Fibroblast of skin of abdomen (primary cell): Measurements from ENCODE around the gene DUSP5. TPM values are rescaled to one million over a fixed set of nuclear protein-coding genes. Genes with fewer than 3 reads are reported as not detected.
"Not testable (repeated sequence)": the region's sequence is repeated elsewhere in the genome, so short reads cannot be mapped to it uniquely, and the experiment has no call there.

Experiments used
- DNase-seq: peaks from one replicate; pipeline ENCODE4 v3.0.0-alpha.2; 2013
- polyA plus RNA-seq, 2 experiments: library from polyadenylated mRNA; unstranded; fragments of 120-200 nt; gene quantifications; one replicate each; pipeline ENCODE4 v1.2.1, GENCODE V29; 2013; ENCODE audit not compliant: insufficient read length in 2 of 2

The DUSP5 gene
- polyA plus RNA-seq (2013, experiment 1 of 2; ENCODE audit: insufficient read length), result 7.9 TPM
- polyA plus RNA-seq (2013, experiment 2 of 2; ENCODE audit: insufficient read length), result 6.8 TPM

GRCh38 chr10:110497438-110498086 lies at the start of gene DUSP5:
Gene DUSP5 (plus strand): TSS chr10:110497907. CDS start chr10:110498122, 215 bp downstream.
- peak; percentile 97 for DNase-seq

DNA sequence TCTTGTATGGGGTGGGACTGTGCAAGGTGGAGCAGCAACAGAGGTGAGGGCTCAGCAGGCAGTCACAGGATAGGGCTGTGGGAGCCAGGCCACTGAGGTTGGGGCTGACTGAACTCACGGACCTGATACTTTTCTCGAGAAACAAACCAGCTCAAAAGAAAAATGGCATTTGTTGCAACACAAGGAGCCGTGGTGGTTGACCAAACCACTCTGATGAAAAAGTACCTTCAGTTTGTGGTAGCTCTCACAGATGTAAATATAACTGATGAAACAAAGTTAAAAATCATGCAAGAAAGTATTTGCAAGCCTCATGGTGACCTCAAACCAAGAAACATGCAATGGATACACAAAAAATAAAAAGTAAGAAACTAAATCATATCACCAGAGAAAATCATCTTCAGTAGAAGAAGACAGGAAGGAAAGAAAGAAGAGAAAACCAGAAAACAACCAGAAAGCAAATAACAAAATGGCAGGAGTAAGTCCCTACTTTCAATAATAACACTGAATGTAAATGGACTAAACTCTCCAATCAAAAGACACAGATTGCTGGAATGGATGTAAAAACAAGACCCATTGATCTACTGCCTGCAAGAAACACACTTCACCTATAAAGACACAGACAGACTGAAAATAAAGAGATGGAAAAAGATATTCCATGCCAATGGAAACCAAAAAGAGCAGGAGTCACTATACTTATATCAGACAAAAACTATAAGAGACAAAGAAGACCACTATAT lies 48.9 kb upstream of the DUSP5 start:
- no peak for DNase-seq

DNA sequence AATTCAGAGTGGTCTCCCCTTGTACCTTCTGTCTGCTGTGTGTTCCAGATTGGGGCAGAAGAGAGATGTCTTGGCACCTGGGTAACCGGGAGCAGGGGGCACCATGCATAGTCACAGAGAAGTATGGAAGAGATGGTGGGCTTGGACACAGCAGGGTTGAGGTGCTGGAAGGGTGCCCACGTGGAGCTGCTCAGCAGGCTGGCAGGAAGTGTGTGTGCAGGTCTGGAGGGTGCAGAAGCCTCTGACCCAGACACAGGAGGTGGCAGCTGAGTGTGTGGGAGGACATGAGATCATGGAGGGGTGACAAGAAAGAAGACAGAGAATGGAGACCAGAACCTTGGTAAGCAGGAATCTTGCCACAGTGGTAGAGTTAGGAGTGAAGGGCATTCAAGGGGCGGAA lies 42.3 kb upstream of the DUSP5 start:
- DNase-seq, result no peak

DNA sequence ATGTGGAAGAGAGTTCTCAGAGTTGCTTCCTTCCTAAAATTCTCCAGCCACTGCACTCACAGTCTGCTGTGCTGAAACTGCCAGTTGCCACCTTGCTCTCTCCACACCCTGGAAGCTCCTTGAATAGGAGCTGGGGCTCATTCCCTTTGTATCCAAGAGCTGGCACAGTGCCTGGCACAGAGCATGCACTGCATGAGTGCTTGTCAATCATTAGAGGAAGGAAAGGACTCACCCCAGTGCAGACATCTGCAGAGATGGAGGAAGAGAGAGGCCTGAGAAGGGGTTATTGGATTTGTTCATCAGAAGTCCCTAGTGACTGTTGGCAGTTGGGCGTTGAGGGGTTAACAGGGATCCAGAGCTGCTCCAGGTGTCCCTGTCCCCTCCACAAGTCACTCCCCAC lies 41.7 kb upstream of the DUSP5 start:
- no peak for DNase-seq

DNA sequence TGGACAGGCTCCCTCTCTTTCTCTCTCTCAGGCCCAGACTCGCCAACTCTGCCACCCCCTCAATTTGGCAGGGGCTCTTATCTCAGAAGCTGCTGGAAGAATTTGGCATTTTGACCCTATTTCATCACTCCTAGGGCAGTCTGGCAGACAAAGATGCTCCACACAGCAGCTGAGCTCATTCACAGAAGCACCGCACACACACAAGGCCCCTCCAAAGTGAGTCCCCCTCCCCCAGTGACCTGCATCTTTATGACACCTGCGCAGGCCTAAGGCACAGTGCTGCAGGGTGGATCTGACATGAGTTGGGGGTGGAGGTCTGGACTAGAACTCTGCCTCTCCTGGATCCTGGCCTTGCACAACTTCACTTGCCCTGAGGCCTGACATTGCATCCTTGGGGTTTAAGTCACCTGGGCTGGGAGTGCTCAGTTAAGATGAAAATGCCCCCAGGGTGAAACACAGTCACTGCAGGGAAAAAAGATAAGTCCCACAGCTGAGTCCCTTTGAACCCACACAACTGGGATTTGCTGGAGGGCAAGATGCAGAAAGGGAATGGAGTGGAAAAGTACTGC lies 41.1 kb upstream of the DUSP5 start:
- no peak for DNase-seq

GRCh38 chr10:110457851-110458250 lies 39.9 kb upstream of the DUSP5 start:
- DNase-seq, result no peak

GRCh38 chr10:110458266-110458920 lies 39.3 kb upstream of the DUSP5 start:
- no peak for DNase-seq

DNA sequence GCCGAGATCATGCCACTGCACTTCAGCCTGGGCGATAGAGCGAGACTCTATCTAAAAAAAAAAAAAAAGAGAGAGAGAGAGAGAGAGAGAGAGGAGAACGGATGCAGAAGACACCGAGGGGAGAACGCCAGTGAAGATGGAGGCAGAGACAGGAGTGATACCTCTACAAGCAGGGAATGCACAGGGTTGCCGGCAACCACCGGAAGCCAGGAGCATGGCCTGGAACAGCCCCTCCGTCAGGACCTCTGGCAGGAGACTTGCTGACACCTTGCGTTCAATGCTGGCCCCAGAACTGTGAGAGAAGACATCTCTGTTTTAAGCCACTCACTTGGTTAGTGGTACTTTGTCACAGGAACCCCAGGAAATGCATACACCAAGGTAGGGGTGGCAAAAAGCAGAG lies 38.1 kb upstream of the DUSP5 start:
- DNase-seq, result no peak

GRCh38 chr10:110460111-110460809 lies 37.4 kb upstream of the DUSP5 start:
- no peak for DNase-seq

- no peak for DNase-seq
These were observed 36.6 kb upstream of the DUSP5 start for GRCh38 chr10:110461088-110461487.

GRCh38 chr10:110461530-110461929 lies 36.2 kb upstream of the DUSP5 start:
- DNase-seq, result no peak

DNA sequence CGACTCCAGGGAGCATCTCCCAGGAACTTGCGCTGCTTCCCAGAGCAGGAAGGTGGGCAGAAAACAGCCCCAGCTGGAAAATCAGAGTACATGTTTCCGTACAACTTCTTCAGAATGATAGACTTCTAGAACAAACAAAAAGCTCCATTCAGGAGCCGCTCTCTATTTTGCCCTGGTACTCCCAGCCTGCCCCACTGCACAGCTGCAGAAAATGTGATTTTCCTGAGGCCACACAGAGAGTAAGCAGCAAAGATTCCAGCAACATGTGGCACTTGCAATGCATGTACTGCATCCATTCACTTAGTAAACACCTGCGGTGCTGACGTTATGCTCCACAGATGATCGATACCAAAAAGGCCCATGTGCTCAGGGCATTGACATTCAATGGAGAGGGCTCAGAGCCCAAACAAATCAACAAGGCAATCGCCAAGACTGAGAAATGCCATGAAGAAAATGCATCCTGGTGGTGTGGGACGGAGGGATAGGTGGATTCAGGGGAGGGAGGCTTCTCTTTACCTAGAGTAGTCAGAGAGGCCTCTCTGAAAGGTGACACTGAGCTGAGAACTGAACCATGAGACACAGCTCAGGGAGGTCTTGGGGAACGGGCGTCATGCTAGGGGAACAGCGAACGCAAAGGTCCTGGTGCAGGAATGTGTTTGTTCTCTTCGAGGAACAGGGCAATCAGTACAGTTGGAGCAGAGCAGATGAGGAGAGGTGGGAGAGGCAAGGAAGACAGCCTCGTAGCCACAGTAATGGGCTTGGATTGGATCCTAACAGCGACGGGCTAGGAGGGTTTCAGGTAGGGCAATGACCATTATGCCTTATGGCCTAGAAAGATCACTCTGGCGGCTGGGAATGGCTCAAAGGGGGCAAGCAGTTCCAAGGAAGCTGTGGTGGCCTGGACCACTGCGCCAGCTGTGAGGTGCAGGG lies 35.3 kb upstream of the DUSP5 start:
- DNase-seq, result no peak

DNA sequence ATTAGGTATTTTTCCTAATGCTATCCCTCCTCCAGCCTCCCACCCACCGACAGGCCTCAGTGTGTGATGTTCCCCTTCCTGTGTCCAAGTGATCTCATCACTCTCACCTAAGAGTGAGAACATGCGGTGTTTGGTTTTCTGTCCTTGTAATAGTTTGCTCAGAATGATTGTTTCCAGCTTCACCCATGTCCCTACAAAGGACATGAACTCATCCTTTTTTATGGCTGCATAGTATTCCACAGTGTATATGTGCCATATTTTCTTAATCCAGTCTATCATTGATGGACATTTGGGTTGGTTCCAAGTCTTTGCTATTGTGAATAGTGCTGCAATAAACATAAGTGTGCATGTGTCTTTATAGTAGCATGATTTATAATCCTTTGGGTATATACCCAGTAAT lies 29.4 kb upstream of the DUSP5 start:
- DNase-seq, result not testable (repeated sequence)

DNA sequence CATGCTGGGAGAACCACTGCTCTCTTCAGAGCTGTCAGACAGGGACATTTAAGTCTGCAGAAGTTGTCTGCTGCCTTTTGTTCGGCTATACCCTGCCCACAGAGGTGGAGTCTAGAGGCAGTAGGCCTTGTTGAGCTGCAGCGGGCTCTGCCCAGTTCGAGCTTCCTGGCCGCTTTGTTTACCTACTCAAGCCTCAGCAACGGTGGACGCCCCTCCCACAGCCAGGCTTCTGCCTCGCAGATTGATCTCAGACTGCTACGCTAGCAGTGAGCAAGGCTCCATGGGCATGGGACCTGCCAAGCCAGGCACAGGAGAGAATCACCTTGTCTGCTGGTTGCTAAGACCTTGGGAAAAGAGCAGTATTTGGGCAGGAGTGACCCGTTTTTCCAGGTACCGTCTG lies 27.2 kb upstream of the DUSP5 start:
- not testable (repeated sequence) for DNase-seq

- DNase-seq, result peak; percentile 71
These were observed 26.1 kb upstream of the DUSP5 start for GRCh38 chr10:110471566-110472139.

GRCh38 chr10:110474017-110474416 lies 23.7 kb upstream of the DUSP5 start:
- no peak for DNase-seq

- no peak for DNase-seq
These were observed 22.9 kb upstream of the DUSP5 start for GRCh38 chr10:110474826-110475225.

DNA sequence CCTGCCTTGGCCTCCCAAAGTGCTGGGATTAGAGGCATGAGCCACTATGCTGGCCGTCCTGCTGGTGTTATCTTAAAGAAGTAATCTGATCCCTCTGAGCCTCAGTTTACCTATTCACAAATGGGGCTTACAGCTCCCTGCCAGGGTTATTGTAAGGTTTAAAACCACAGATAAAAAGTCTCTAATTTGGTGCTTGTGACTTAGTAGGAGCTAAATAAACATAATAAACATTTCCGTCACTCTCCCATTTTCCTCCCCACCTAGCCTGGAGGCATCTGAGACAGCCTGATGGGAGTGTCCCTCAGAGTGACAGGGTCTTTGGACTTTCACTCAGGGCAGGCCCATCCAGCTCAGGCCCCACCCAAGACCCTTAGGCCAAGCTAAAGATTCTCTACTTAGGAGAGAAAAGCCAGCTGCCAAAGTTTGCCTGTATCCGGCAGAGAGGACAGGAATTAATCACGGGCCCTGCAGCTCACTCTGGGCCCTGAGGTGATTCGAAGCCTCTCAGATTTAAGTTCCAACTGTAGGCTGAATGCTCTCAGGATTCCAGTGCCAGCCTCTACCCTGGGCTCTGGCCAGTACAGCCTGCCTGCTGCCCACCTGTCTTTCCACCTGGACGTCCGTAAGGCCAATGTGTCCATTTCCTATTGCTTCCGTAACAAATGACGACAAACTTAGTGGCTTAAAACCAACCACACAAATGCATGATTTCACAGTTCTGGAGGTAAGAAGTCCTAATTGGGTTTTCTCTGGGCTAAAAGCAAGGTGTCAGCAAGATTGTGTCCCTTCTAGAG lies 21.8 kb upstream of the DUSP5 start:
- DNase-seq, result no peak

- DNase-seq, result no peak
These were observed 18.0 kb upstream of the DUSP5 start for GRCh38 chr10:110479710-110480109.

- no peak for DNase-seq
These were observed 17.3 kb upstream of the DUSP5 start for GRCh38 chr10:110480387-110480786.
